PFSK-1 (cell line): ENCODE data around the gene BLOC1S1.

Experiments used
- FOXP2 ChIP-seq: optimal IDR thresholded peaks from 2 replicates; pipeline ENCODE3; 2011; ENCODE audit warnings: borderline replicate concordance, control low read depth, inconsistent platforms; ENCODE audit not compliant: insufficient read depth; ENCODE audit errors: extremely low read length, extremely low read depth
- POLR2AphosphoS5 ChIP-seq: IDR thresholded peaks from 2 replicates; pipeline ENCODE4 v1.6.1; 2012; ENCODE audit warnings: low read depth, mild to moderate bottlenecking, control low read depth, low read length, moderate library complexity
- REST ChIP-seq, 2 experiments: IDR thresholded peaks; 2 replicates each; pipeline versions ENCODE4 v1.6.1 to v1.8.0; 2011 to 2012; ENCODE audit warnings: low read depth in 2 of 2, low read length in 2 of 2, control low read depth in 1 of 2, inconsistent platforms in 1 of 2, mild to moderate bottlenecking in 1 of 2, moderate library complexity in 1 of 2; ENCODE audit not compliant: insufficient read depth in 1 of 2
- SIN3A ChIP-seq: IDR thresholded peaks from 2 replicates; pipeline ENCODE4 v1.6.1; 2012; ENCODE audit warnings: mild to moderate bottlenecking, low read length, moderate library complexity, borderline replicate concordance; ENCODE audit not compliant: insufficient read depth
- TAF1 ChIP-seq: IDR thresholded peaks from 2 replicates; pipeline ENCODE4 v1.6.1; 2012; ENCODE audit warnings: low read length, control low read depth, borderline replicate concordance; ENCODE audit not compliant: insufficient read depth

The BLOC1S1 gene

GRCh38 chr12:55721601-55722213 lies 5.9 kb downstream of the BLOC1S1 start:
- TF ChIP-seq FOXP2, result no peak
- TF ChIP-seq TAF1, result no peak
- no peak for TF ChIP-seq REST (IDR thresholded peaks at IDR 0.05; ENCODE audit: insufficient read depth in 1 of 2, low read depth in 2 of 2, low read length in 2 of 2)
- no peak for TF ChIP-seq SIN3A
- TF ChIP-seq POLR2AphosphoS5, result no peak; the same call in 1 of the 2 replicates

DNA sequence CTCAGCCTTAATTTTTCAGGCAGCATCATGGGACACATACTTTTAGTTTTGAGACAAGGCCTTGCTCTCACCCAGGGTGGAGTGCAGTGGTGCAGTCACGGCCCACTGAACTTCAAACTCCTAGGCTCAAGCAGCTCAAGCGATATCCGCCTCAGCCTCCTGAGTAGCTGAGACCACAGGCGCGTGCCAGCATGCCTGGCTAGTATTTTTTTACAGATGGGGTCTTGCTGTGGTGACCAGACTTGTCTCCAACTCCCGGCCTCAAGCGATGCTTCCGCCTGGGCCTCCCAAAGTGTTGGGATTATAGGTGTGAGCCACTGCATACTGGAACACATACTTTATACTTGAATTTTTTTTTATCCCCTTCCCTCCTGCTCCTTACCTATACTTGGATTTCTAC lies 7.1 kb downstream of the BLOC1S1 start:
- no peak for TF ChIP-seq TAF1

GRCh38 chr12:55723516-55724225 lies 7.8 kb downstream of the BLOC1S1 start:
- TF ChIP-seq SIN3A (no peak), TAF1 (no peak), POLR2AphosphoS5 (no peak)

DNA sequence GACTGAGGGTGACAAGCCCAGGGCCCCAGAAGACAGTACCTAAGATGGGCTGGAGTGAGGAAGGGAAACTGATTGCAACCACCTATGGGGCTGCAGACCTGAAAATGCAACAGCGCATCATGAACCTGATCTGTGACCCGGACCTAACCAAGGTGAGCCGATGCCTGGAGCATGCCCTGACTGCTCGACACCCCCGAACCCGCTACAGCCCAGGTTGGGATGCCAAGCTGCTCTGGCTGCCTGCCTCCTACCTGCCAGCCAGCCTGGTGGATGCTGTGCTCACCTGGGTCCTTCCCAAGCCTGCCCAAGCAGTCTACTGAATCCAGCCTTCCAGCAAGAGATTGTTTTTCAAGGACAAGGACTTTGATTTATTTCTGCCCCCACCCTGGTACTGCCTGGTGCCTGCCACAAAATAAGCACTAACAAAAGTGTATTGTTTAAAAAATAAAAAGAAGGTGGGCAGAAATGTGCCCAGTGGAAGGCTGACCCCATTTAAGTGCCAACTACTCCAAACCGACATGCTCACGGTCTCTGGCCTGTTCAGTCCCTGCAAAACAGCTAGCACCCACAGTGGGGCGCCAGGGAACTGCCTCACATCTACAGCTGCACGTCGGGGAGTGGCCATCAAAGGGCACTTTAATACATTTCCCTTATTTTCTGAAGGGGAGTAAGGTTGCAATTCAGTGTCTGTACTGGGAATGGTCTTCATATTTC lies 8.5 kb downstream of the BLOC1S1 start:
- TF ChIP-seq TAF1 (no peak), REST (IDR thresholded peaks at IDR 0.05; ENCODE audit: insufficient read depth in 1 of 2, low read depth in 2 of 2, low read length in 2 of 2) (no peak), POLR2AphosphoS5 (no peak), SIN3A (no peak), FOXP2 (no peak)

GRCh38 chr12:55724940-55725309 lies 9.1 kb downstream of the BLOC1S1 start:
- no peak for TF ChIP-seq REST (IDR thresholded peaks at IDR 0.05; ENCODE audit: insufficient read depth in 1 of 2, low read depth in 2 of 2, low read length in 2 of 2)
- no peak for TF ChIP-seq SIN3A
- no peak for TF ChIP-seq TAF1
- no peak for TF ChIP-seq FOXP2
- TF ChIP-seq POLR2AphosphoS5, result no peak

GRCh38 chr12:55725556-55725955 lies 9.7 kb downstream of the BLOC1S1 start:
- TF ChIP-seq SIN3A (no peak), POLR2AphosphoS5 (no peak), REST (IDR thresholded peaks at IDR 0.05; ENCODE audit: insufficient read depth in 1 of 2, low read depth in 2 of 2, low read length in 2 of 2) (no peak), TAF1 (no peak), FOXP2 (no peak)
